Measurements from ENCODE around the gene NTN4. TPM values are rescaled to one million over a fixed set of nuclear protein-coding genes. Genes with fewer than 3 reads are reported as not detected.
A peak's percentile ranks its signal among the peaks of the same experiment; 100 is the strongest.

NTN4 gene
- total RNA-seq, 1 donor from 2014 or later: 336 TPM

- DNase-seq (ENCODE audit: low spot score): no peak
- peak overlapping the region; percentile 63 for H3K27ac Mint-ChIP-seq (ENCODE audit: unreplicated experiment)
Measured at GRCh38 chr12:95762123-95762785, 28.3 kb downstream of the NTN4 start.

GRCh38 chr12:95760371-95760770 lies 30.2 kb downstream of the NTN4 start:
- Mint-ChIP-seq H3K27ac (ENCODE audit: unreplicated experiment) (peak overlapping the region; percentile 59), H3K4me1 (ENCODE audit: low read depth) (peaks cover 89% of the 10 kb centered on the region), H3K36me3 (ENCODE audit: low read depth) (peaks cover 42% of the 10 kb centered on the region), H3K9me3 (ENCODE audit: low read depth) (peaks cover 12% of the 10 kb centered on the region), H3K27me3 (ENCODE audit: low read depth) (no peaks in the 10 kb centered on the region), H3K4me3 (ENCODE audit: unreplicated experiment) (no peak overlapping the region)
- TF ChIP-seq CTCF (IDR thresholded peaks at IDR 0.05): no peak
- DNase-seq (ENCODE audit: low spot score): no peak

More at GRCh38 chr12:95762123-95762785, 28.3 kb downstream of the NTN4 start:
- H3K9me3 Mint-ChIP-seq (ENCODE audit: low read depth): peaks cover 12% of the 10 kb centered on the region
- no peak overlapping the region for H3K4me3 Mint-ChIP-seq (ENCODE audit: unreplicated experiment)
- no peak for TF ChIP-seq CTCF (IDR thresholded peaks at IDR 0.05)
- peaks cover 35% of the 10 kb centered on the region for H3K36me3 Mint-ChIP-seq (ENCODE audit: low read depth)
- no peaks in the 10 kb centered on the region for H3K27me3 Mint-ChIP-seq (ENCODE audit: low read depth)
- peaks cover 88% of the 10 kb centered on the region for H3K4me1 Mint-ChIP-seq (ENCODE audit: low read depth)

- Mint-ChIP-seq H3K36me3 (ENCODE audit: low read depth) (peaks cover 42% of the 10 kb centered on the region), H3K27ac (ENCODE audit: unreplicated experiment) (peak overlapping the region; percentile 28), H3K4me3 (ENCODE audit: unreplicated experiment) (no peak overlapping the region), H3K4me1 (ENCODE audit: low read depth) (peaks cover 89% of the 10 kb centered on the region), H3K9me3 (ENCODE audit: low read depth) (peaks cover 12% of the 10 kb centered on the region), H3K27me3 (ENCODE audit: low read depth) (no peaks in the 10 kb centered on the region)
- no peak for TF ChIP-seq CTCF (IDR thresholded peaks at IDR 0.05)
- no peak for DNase-seq (ENCODE audit: low spot score)
Measured at GRCh38 chr12:95759718-95760117, 30.8 kb downstream of the NTN4 start.

- peaks cover 12% of the 10 kb centered on the region for H3K9me3 Mint-ChIP-seq (ENCODE audit: low read depth)
- peak overlapping the region; percentile 53 for H3K27ac Mint-ChIP-seq (ENCODE audit: unreplicated experiment)
- H3K27me3 Mint-ChIP-seq (ENCODE audit: low read depth): no peaks in the 10 kb centered on the region
- H3K4me3 Mint-ChIP-seq (ENCODE audit: unreplicated experiment): no peak overlapping the region
- no peak for TF ChIP-seq CTCF (IDR thresholded peaks at IDR 0.05)
- DNase-seq (ENCODE audit: low spot score): no peak
- peaks cover 87% of the 10 kb centered on the region for H3K4me1 Mint-ChIP-seq (ENCODE audit: low read depth)
- H3K36me3 Mint-ChIP-seq (ENCODE audit: low read depth): peaks cover 42% of the 10 kb centered on the region
Measured at GRCh38 chr12:95759039-95759438, 31.5 kb downstream of the NTN4 start.

GRCh38 chr12:95756362-95756761 lies 34.2 kb downstream of the NTN4 start:
- H3K4me1 Mint-ChIP-seq (ENCODE audit: low read depth): peaks cover 70% of the 10 kb centered on the region
- no peaks in the 10 kb centered on the region for H3K27me3 Mint-ChIP-seq (ENCODE audit: low read depth)
- DNase-seq (ENCODE audit: low spot score): no peak
- H3K9me3 Mint-ChIP-seq (ENCODE audit: low read depth): peaks cover 12% of the 10 kb centered on the region
- TF ChIP-seq CTCF (IDR thresholded peaks at IDR 0.05): no peak
- peaks cover 42% of the 10 kb centered on the region for H3K36me3 Mint-ChIP-seq (ENCODE audit: low read depth)
- peak overlapping the region; percentile 37 for H3K27ac Mint-ChIP-seq (ENCODE audit: unreplicated experiment)
- H3K4me3 Mint-ChIP-seq (ENCODE audit: unreplicated experiment): no peak overlapping the region
